HCT116 (cell line): ENCODE measurements around the gene HMCN2.

Experiments used
- ATF3 ChIP-seq: IDR thresholded peaks from 2 replicates; pipeline ENCODE4 v1.6.1; 2012
- CTCF ChIP-seq, 3 experiments: fragments of 200-600 bp in 1 of 3; sonication (generic) in 1 of 3; IDR thresholded peaks in 2 of 3; conservative IDR thresholded peaks in 1 of 3; 2 replicates each; pipeline ENCODE4 v1.5.1; 2012 to 2017; ENCODE audit warnings: low read depth in 2 of 3, low read length in 2 of 3, antibody characterized with exemption in 1 of 3, borderline replicate concordance in 1 of 3, control low read depth in 1 of 3, mild to moderate bottlenecking in 1 of 3, mixed read lengths in 1 of 3, mixed run types in 1 of 3, moderate library complexity in 1 of 3; ENCODE audit not compliant: insufficient read depth in 1 of 3
- ELF1 ChIP-seq: IDR thresholded peaks from 2 replicates; pipeline ENCODE4 v1.6.1; 2012; ENCODE audit warnings: low read depth, borderline replicate concordance
- MAX ChIP-seq: IDR thresholded peaks from 2 replicates; pipeline ENCODE4 v1.6.1; 2012
- POLR2A ChIP-seq: IDR thresholded peaks from 2 replicates; pipeline ENCODE4 v1.7.0; 2011; ENCODE audit warnings: borderline replicate concordance; ENCODE audit not compliant: insufficient read depth, insufficient read length; ENCODE audit errors: extremely low read depth
- REST ChIP-seq: IDR thresholded peaks from 2 replicates; pipeline ENCODE4 v1.6.1; 2012; ENCODE audit warnings: low read depth
- SP1 ChIP-seq: IDR thresholded peaks from 2 replicates; pipeline ENCODE4 v1.6.1; 2012; ENCODE audit warnings: low read depth
- SRF ChIP-seq: IDR thresholded peaks from 2 replicates; pipeline ENCODE4 v1.6.1; 2012; ENCODE audit warnings: low read depth
- YY1 ChIP-seq: IDR thresholded peaks from 2 replicates; pipeline ENCODE4 v1.6.1; 2011; ENCODE audit warnings: low read length, low read depth, moderate library complexity, mild to moderate bottlenecking; ENCODE audit not compliant: insufficient replicate concordance; ENCODE audit errors: extremely low read depth

GRCh38 chr9:130447193-130447816, 181.7 kb downstream of the HMCN2 start:
- no peak for TF ChIP-seq POLR2A
- no peak for TF ChIP-seq CTCF (IDR thresholded peaks at IDR 0.05 in 2 of 3, conservative IDR thresholded peaks at IDR 0.05 in 1 of 3; ENCODE audit: borderline replicate concordance in 1 of 3, insufficient read depth in 1 of 3, low read depth in 2 of 3, low read length in 2 of 3)
- no peak for TF ChIP-seq SRF
- TF ChIP-seq REST: no peak
- TF ChIP-seq SP1: no peak
- no peak for TF ChIP-seq ELF1
- no peak for TF ChIP-seq MAX
- no peak for TF ChIP-seq YY1
- no peak for TF ChIP-seq ATF3
